ENCODE data around the gene CLCN3. TPM values are rescaled to one million over a fixed set of nuclear protein-coding genes. Genes with fewer than 3 reads are reported as not detected.
"Not testable (repeated sequence)": the region's sequence is repeated elsewhere in the genome, so short reads cannot be mapped to it uniquely, and the experiment has no call there.

The CLCN3 gene
- total RNA-seq, 2 donors from 2014 or later = 28.7 to 31.1 TPM

- H3K4me1 Mint-ChIP-seq (ENCODE audit: low read depth) = peaks cover 38% of the 10 kb centered on the region
- no peaks in the 10 kb centered on the region for H3K9me3 Mint-ChIP-seq
- no peak overlapping the region for H3K4me3 Mint-ChIP-seq
- no peaks in the 10 kb centered on the region for H3K27me3 Mint-ChIP-seq (ENCODE audit: low read depth)
- no peak for DNase-seq
- no peak for ATAC-seq (replicated peaks in 1 of 2)
- H3K36me3 Mint-ChIP-seq (ENCODE audit: insufficient read depth in 2 of 2) = peaks cover 4 to 10% of the 10 kb centered on the region in 2 donors
- H3K27ac Mint-ChIP-seq = no peak overlapping the region
Measured at GRCh38 chr4:169664615-169665014, 44.2 kb downstream of the CLCN3 start.

GRCh38 chr4:169665046-169665737, 44.8 kb downstream of the CLCN3 start:
- ATAC-seq (replicated peaks in 1 of 2) (peak in 1 of 2 donors; percentile 56), DNase-seq (no peak)
- H3K4me3 Mint-ChIP-seq = peak overlapping the region in 1 of 2 donors; percentile 25
- H3K4me1 Mint-ChIP-seq (ENCODE audit: low read depth) = peaks cover 38% of the 10 kb centered on the region
- H3K27me3 Mint-ChIP-seq (ENCODE audit: low read depth) = no peaks in the 10 kb centered on the region
- no peaks in the 10 kb centered on the region for H3K9me3 Mint-ChIP-seq
- H3K36me3 Mint-ChIP-seq (ENCODE audit: insufficient read depth in 2 of 2) = peaks cover 4 to 10% of the 10 kb centered on the region in 2 donors
- H3K27ac Mint-ChIP-seq = peak overlapping the region; percentile 75

DNA sequence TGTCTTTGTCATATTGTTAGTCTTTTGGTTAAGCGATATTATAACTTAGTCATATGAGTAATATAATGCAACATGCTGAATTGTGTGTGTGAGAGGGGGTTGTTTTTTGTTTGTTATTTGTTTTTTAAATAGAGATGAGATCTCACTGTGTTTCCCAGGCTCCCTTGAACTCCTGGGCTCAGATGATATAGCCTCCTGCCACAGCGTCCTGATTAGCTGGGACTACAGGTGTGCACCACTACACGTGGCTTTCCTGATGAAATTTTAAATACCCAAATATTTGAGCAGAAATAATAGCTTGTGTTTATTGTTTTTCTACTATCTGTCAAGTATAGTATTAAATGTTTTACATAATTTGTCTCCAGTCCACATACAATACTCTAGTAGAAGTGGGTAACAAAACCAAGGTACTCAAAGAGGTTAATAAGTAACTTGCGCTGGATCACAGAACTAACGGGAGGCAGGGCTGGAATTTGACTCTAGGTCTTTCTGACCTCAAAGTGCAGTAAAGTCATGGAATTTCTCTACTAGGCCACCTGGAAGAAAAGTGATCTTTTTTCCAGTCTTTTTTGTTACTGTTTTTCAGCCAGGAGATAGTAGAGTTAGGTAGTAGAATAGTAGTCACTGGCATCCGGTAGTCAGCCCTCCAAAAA, 47.8 kb downstream of the CLCN3 start:
- no peak overlapping the region for H3K27ac Mint-ChIP-seq
- no peak overlapping the region for H3K4me3 Mint-ChIP-seq
- H3K4me1 Mint-ChIP-seq (ENCODE audit: low read depth) = peaks cover 22% of the 10 kb centered on the region
- peaks cover 4 to 13% of the 10 kb centered on the region in 2 donors for H3K36me3 Mint-ChIP-seq (ENCODE audit: insufficient read depth in 2 of 2)
- ATAC-seq (replicated peaks in 1 of 2) (no peak), DNase-seq (no peak)
- H3K27me3 Mint-ChIP-seq (ENCODE audit: low read depth) = no peaks in the 10 kb centered on the region
- H3K9me3 Mint-ChIP-seq = peaks cover 0 to 2% of the 10 kb centered on the region in 2 donors

- Mint-ChIP-seq H3K27ac (no peak overlapping the region), H3K4me1 (ENCODE audit: low read depth) (no peaks in the 10 kb centered on the region), H3K9me3 (no peaks in the 10 kb centered on the region), H3K4me3 (no peak overlapping the region), H3K36me3 (ENCODE audit: insufficient read depth in 2 of 2) (peaks cover 2 to 12% of the 10 kb centered on the region in 2 donors), H3K27me3 (ENCODE audit: low read depth) (no peaks in the 10 kb centered on the region)
- DNase-seq (no peak), ATAC-seq (replicated peaks in 1 of 2) (no peak)
Measured at GRCh38 chr4:169675825-169676224, 55.4 kb downstream of the CLCN3 start.

DNA sequence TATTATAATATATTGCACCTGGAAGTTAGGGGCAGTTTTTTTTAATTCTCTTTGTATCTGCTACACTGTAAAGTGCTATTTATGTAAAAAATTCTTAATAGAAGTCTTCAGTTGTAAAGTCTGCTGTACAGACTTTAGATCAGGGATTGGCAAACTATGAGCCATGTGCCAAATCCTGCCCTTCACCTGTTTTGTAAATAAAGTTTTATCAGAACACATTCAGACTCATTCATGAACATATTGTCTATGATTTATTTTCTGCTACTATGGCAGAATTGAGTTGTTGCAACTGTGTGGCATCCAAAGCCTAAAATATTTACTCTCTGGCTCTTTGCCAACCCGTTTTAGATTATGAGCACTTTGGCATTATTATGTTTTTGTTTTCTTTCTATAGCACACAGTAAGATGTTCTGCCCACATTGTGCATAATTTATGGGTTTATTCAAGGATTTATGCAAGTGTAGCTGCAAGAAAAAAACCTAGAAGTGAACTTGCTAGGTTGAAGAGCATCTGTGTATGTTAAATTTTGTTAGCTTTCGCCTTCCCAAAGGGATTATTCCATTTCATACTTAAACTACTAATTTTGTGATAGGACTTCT, 56.9 kb downstream of the CLCN3 start:
- peaks cover 2 to 12% of the 10 kb centered on the region in 2 donors for H3K36me3 Mint-ChIP-seq (ENCODE audit: insufficient read depth in 2 of 2)
- no peak for DNase-seq
- H3K27me3 Mint-ChIP-seq (ENCODE audit: low read depth) = no peaks in the 10 kb centered on the region
- no peak overlapping the region for H3K27ac Mint-ChIP-seq
- no peaks in the 10 kb centered on the region for H3K4me1 Mint-ChIP-seq (ENCODE audit: low read depth)
- H3K4me3 Mint-ChIP-seq = no peak overlapping the region
- ATAC-seq (replicated peaks in 1 of 2) = no peak
- no peaks in the 10 kb centered on the region for H3K9me3 Mint-ChIP-seq

GRCh38 chr4:169678486-169678885, 58.1 kb downstream of the CLCN3 start:
- not testable (repeated sequence) for H3K4me1 Mint-ChIP-seq (ENCODE audit: low read depth); H3K27ac Mint-ChIP-seq; H3K9me3 Mint-ChIP-seq; H3K27me3 Mint-ChIP-seq (ENCODE audit: low read depth); ATAC-seq (replicated peaks in 1 of 2); H3K4me3 Mint-ChIP-seq; DNase-seq
- H3K36me3 Mint-ChIP-seq (ENCODE audit: insufficient read depth in 2 of 2) = peaks cover 2 to 12% of the 10 kb centered on the region in 2 donors

- not testable (repeated sequence) for H3K27ac Mint-ChIP-seq; H3K9me3 Mint-ChIP-seq; H3K4me3 Mint-ChIP-seq; DNase-seq; H3K4me1 Mint-ChIP-seq (ENCODE audit: low read depth); H3K27me3 Mint-ChIP-seq (ENCODE audit: low read depth); ATAC-seq (replicated peaks in 1 of 2)
- H3K36me3 Mint-ChIP-seq (ENCODE audit: insufficient read depth in 2 of 2) = peaks cover 4 to 15% of the 10 kb centered on the region in 2 donors
Measured at GRCh38 chr4:169678951-169679591, 58.7 kb downstream of the CLCN3 start.

GRCh38 chr4:169682372-169683047, 62.1 kb downstream of the CLCN3 start:
- H3K27ac Mint-ChIP-seq = peak overlapping the region; percentile 57
- DNase-seq (no peak), ATAC-seq (replicated peaks in 1 of 2) (no peak)
- H3K4me1 Mint-ChIP-seq (ENCODE audit: low read depth) = peaks cover 6% of the 10 kb centered on the region
- peaks cover 4 to 21% of the 10 kb centered on the region in 2 donors for H3K36me3 Mint-ChIP-seq (ENCODE audit: insufficient read depth in 2 of 2)
- H3K4me3 Mint-ChIP-seq = no peak overlapping the region
- no peaks in the 10 kb centered on the region for H3K27me3 Mint-ChIP-seq (ENCODE audit: low read depth)
- H3K9me3 Mint-ChIP-seq = no peaks in the 10 kb centered on the region

DNA sequence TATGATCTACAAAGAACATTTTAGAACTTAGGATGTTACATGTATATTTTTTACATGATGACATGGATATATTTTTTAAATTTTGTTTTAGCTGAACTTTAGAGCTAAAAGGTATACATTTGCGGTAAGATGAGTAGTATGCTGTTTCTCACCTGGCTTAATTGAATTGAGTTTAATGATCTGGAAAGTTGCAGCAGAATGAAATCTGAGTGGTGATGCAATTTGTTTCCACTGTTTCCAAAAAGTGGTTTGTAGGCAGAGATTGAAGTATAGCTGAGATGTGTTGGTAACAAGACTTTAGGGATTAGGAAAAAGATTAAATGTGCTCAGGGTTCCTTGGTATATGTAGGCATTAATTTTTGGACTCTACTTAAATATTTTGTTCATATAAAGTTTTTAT, 69.3 kb downstream of the CLCN3 start:
- ATAC-seq (replicated peaks in 1 of 2) (no peak), DNase-seq (no peak)
- no peaks in the 10 kb centered on the region for H3K9me3 Mint-ChIP-seq
- H3K27me3 Mint-ChIP-seq (ENCODE audit: low read depth) = no peaks in the 10 kb centered on the region
- peaks cover 10% of the 10 kb centered on the region for H3K4me1 Mint-ChIP-seq (ENCODE audit: low read depth)
- H3K27ac Mint-ChIP-seq = no peak overlapping the region
- H3K36me3 Mint-ChIP-seq (ENCODE audit: insufficient read depth in 2 of 2) = peaks cover 0 to 16% of the 10 kb centered on the region in 2 donors
- H3K4me3 Mint-ChIP-seq = no peak overlapping the region

DNA sequence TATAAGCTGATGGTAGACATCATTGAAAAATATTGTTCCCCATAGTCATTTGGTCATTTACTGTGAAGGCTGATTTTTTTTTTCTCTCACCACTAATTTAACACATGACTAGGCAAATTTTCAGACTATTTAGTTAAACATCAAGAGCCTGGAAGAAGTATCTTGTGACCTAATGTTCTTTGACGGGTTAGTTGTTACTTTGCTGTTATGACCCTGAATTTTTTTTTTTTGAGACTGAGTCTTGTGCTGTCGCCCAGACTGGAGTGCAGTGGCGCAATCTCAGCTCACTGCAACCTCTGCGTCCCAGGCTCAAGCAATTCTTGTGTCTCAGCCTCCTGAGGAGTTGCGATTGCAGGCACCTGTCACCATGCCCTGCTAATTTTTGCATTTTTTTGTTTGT, 70.4 kb downstream of the CLCN3 start:
- H3K4me1 Mint-ChIP-seq (ENCODE audit: low read depth) = peaks cover 10% of the 10 kb centered on the region
- no peaks in the 10 kb centered on the region for H3K9me3 Mint-ChIP-seq

DNA sequence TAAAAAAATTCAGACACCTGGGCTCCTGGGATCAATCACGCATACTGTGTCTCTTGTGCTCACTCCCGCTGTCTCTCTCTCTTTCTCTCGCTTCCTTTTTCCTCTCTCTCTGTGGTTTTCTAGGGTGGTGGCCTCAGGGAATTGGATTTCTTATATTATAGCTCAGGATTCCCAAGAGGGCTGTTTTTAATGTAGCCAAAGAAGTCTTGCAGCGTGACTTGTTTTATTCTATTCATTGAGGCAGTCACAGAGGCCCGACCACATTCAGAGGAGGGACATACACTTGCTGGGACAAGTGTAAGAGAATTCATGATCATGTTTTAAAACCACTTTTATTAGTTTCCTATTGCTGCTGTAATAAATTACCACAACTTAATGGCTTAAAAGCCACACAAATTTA, 78.0 kb downstream of the CLCN3 start:
- Mint-ChIP-seq H3K27ac (no peak overlapping the region), H3K36me3 (ENCODE audit: insufficient read depth in 2 of 2) (peaks cover 3 to 14% of the 10 kb centered on the region in 2 donors), H3K27me3 (ENCODE audit: low read depth) (no peaks in the 10 kb centered on the region), H3K9me3 (no peaks in the 10 kb centered on the region), H3K4me3 (no peak overlapping the region), H3K4me1 (ENCODE audit: low read depth) (no peaks in the 10 kb centered on the region)
- ATAC-seq (replicated peaks in 1 of 2) (no peak), DNase-seq (no peak)

More for the DNA sequence above, 70.4 kb downstream of the CLCN3 start:
- ATAC-seq (replicated peaks in 1 of 2) (no peak), DNase-seq (no peak)
- Mint-ChIP-seq H3K27me3 (ENCODE audit: low read depth) (no peaks in the 10 kb centered on the region), H3K4me3 (no peak overlapping the region), H3K36me3 (ENCODE audit: insufficient read depth in 2 of 2) (peaks cover 0 to 16% of the 10 kb centered on the region in 2 donors), H3K27ac (no peak overlapping the region)

DNA sequence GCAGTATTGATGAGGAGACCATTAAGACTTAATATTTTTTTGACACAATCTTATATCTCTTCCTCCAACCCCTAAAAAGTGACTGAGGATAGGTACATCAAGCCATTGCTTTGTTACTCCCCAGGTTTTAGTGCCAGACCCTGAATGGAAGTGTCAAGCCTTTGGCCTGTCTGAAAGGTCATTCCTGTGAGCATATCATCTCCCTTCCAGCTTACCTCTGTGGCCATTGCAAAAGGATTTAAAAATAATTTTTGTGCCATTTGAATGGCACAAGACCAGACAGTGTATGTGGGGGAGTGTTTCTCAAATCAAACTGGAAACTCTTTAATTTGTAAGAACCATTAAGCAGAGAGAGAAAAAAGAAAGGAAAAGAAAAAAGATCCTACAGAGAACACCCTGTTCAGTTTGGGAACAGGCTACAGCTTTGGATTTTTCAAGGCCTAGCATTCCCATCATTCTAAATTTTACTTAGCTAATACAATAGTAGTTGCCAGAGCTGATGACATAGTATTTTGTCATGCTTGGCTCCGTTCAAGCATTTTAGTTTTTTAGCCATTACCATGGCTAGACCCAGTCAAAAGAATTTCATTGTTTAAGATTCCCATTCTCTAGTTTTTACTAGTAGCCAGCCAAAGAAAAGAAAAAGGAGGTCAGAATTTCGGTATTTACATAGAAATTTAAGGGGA, 87.7 kb downstream of the CLCN3 start:
- Mint-ChIP-seq H3K9me3 (no peaks in the 10 kb centered on the region), H3K27ac (peak overlapping the region; percentile 65), H3K4me1 (ENCODE audit: low read depth) (peaks cover 7% of the 10 kb centered on the region), H3K36me3 (ENCODE audit: insufficient read depth in 2 of 2) (peaks cover 2 to 8% of the 10 kb centered on the region in 2 donors), H3K27me3 (ENCODE audit: low read depth) (no peaks in the 10 kb centered on the region), H3K4me3 (no peak overlapping the region)
- DNase-seq (no peak), ATAC-seq (replicated peaks in 1 of 2) (no peak)
